HEK293T (cell line): Measurements from ENCODE around the gene CBL.

Source experiments
- FOXK2 ChIP-seq: fragments of 450-650 bp; IDR thresholded peaks from 2 replicates; pipeline ENCODE4 v1.6.1; 2016; ENCODE audit warnings: mild to moderate bottlenecking
- FOXM1 ChIP-seq: fragments of 450-650 bp; IDR thresholded peaks from 2 replicates; pipeline ENCODE4 v1.6.1; 2017; ENCODE audit warnings: mild to moderate bottlenecking, borderline replicate concordance
- L3MBTL2 ChIP-seq: fragments of 450-650 bp; conservative IDR thresholded peaks from 2 replicates; pipeline ENCODE4 v1.6.1; 2016; ENCODE audit warnings: mild to moderate bottlenecking
- TARDBP ChIP-seq: fragments of 450-650 bp; IDR thresholded peaks from 2 replicates; pipeline ENCODE4 v1.6.1; 2016

GRCh38 chr11:119315131-119316015 lies 109.2 kb downstream of the CBL start:
- TF ChIP-seq TARDBP (no peak), FOXK2 (no peak), FOXM1 (no peak), L3MBTL2 (no peak)
